BLaER1 (cell line): ENCODE data around the gene PDGFD.

ENCODE experiments used
- H3K27ac ChIP-seq: shearing (Covaris generic); formaldehyde crosslinking; 2 replicates; pipeline ENCODE4 v1.8.1; 2022
- H3K27me3 ChIP-seq: shearing (Covaris generic); formaldehyde crosslinking; 2 replicates; pipeline ENCODE4 v1.8.1; 2022
- H3K36me3 ChIP-seq: shearing (Covaris generic); formaldehyde crosslinking; 2 replicates; pipeline ENCODE4 v1.8.1; 2022
- H3K4me1 ChIP-seq: shearing (Covaris generic); formaldehyde crosslinking; 2 replicates; pipeline ENCODE4 v1.8.1; 2022
- H3K4me2 ChIP-seq: shearing (Covaris generic); formaldehyde crosslinking; 2 replicates; pipeline ENCODE4 v1.8.1; 2022
- H3K4me3 ChIP-seq: shearing (Covaris generic); formaldehyde crosslinking; 2 replicates; pipeline ENCODE4 v1.8.1; 2022
- H3K9ac ChIP-seq: shearing (Covaris generic); formaldehyde crosslinking; 2 replicates; pipeline ENCODE4 v1.8.1; 2022
- H3K9me3 ChIP-seq: shearing (Covaris generic); formaldehyde crosslinking; 2 replicates; pipeline ENCODE4 v1.8.1; 2022
- H4K20me1 ChIP-seq: shearing (Covaris generic); formaldehyde crosslinking; 2 replicates; pipeline ENCODE4 v1.8.1; 2022
- Cebpa-rat ChIP-seq: shearing (Covaris generic); IDR thresholded peaks from 2 replicates; pipeline ENCODE4 v1.8.1; 2022

PDGFD gene

GRCh38 chr11:103948187-103948763, 215.7 kb downstream of the PDGFD start:
- Histone ChIP-seq H3K9ac (no peak overlapping the region), H3K36me3 (no peaks in the 10 kb centered on the region), H3K27me3 (no peaks in the 10 kb centered on the region), H3K4me3 (no peak overlapping the region), H3K27ac (no peak overlapping the region), H3K4me1 (no peaks in the 10 kb centered on the region; the same call in 1 of the 2 replicates), H4K20me1 (no peaks in the 10 kb centered on the region), H3K9me3 (no peaks in the 10 kb centered on the region), H3K4me2 (no peak overlapping the region)
- no peak for TF ChIP-seq Cebpa-rat

GRCh38 chr11:103947546-103947919, 216.4 kb downstream of the PDGFD start:
- Histone ChIP-seq H4K20me1 (no peaks in the 10 kb centered on the region), H3K36me3 (no peaks in the 10 kb centered on the region), H3K9ac (no peak overlapping the region), H3K27me3 (no peaks in the 10 kb centered on the region), H3K9me3 (no peaks in the 10 kb centered on the region), H3K27ac (no peak overlapping the region), H3K4me2 (no peak overlapping the region), H3K4me1 (no peaks in the 10 kb centered on the region; the same call in 1 of the 2 replicates), H3K4me3 (no peak overlapping the region)
- no peak for TF ChIP-seq Cebpa-rat

DNA sequence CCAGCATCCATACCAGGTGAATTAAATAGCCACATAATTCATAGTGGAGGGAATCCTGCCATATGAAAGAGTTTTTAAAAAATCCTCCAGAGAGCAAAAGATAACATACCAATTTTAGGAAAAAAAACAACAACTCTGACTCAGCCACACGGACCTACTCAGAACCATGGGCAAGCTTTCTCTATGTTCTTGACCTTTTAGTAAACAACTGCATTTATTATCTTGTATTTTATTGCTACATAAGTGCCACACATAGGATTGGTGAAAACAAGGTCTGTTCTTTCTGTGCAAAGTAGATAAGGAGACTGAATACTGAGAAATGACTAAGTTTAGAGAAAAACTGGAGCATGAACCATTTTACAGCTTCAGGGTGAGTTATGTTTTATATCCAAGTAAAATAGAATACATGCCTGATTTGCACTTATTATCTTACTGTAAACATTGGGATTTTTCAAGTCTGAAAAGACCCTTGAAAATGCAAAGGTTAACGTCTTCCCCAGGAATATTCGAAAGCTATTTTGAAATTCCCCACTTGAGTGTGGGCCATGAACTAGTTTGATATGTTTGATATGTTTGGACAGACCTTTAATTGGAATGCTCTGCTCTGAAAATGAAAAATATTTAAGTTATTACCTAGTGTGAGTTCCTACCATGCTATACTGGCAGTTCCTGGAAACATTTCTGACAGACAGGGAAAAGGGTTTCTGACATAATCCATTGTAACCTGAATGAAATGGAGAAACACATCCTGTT, 217.0 kb downstream of the PDGFD start:
- no peaks in the 10 kb centered on the region; the same call in 1 of the 2 replicates for H3K4me1 ChIP-seq
- H3K4me2 ChIP-seq: no peak overlapping the region
- no peaks in the 10 kb centered on the region for H3K27me3 ChIP-seq
- no peak overlapping the region for H3K4me3 ChIP-seq
- H3K36me3 ChIP-seq: no peaks in the 10 kb centered on the region
- no peak overlapping the region for H3K27ac ChIP-seq
- TF ChIP-seq Cebpa-rat: no peak
- no peaks in the 10 kb centered on the region for H4K20me1 ChIP-seq
- no peak overlapping the region for H3K9ac ChIP-seq
- no peaks in the 10 kb centered on the region for H3K9me3 ChIP-seq

- no peak overlapping the region for H3K27ac ChIP-seq
Observed at GRCh38 chr11:103944251-103944940, 219.6 kb downstream of the PDGFD start.

DNA sequence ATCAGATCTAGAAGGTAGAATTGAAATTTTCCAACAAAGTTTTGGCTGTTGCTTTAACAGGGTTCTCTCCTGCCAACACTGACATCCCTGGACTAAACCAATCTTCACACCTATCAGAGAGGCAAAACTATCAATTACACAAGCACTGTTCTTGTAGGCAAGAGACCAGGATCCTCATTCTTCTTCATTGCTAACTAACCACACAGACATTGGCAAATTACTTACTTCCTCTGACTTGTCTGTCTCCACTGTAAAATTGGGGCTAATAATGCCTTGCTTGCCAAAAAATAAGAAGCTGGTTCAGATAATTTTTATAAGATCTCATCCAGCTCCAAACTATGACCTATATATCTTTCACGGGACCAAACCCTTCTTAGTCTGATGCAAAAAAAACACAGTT, 221.3 kb downstream of the PDGFD start:
- no peak overlapping the region for H3K27ac ChIP-seq
- no peak for TF ChIP-seq Cebpa-rat
- H3K4me1 ChIP-seq: no peaks in the 10 kb centered on the region; the same call in 1 of the 2 replicates
- no peaks in the 10 kb centered on the region for H3K9me3 ChIP-seq
- H3K4me2 ChIP-seq: no peak overlapping the region
- H3K4me3 ChIP-seq: no peak overlapping the region
- H3K9ac ChIP-seq: no peak overlapping the region
- no peaks in the 10 kb centered on the region for H3K36me3 ChIP-seq
- no peaks in the 10 kb centered on the region for H3K27me3 ChIP-seq
- no peaks in the 10 kb centered on the region for H4K20me1 ChIP-seq

More at GRCh38 chr11:103944251-103944940, 219.6 kb downstream of the PDGFD start:
- H3K4me1 ChIP-seq: no peaks in the 10 kb centered on the region; the same call in 1 of the 2 replicates
- no peak for TF ChIP-seq Cebpa-rat
- no peaks in the 10 kb centered on the region for H3K27me3 ChIP-seq
- H4K20me1 ChIP-seq: no peaks in the 10 kb centered on the region
- no peaks in the 10 kb centered on the region for H3K36me3 ChIP-seq
- no peak overlapping the region for H3K9ac ChIP-seq
- no peaks in the 10 kb centered on the region for H3K9me3 ChIP-seq
- H3K4me2 ChIP-seq: no peak overlapping the region
- H3K4me3 ChIP-seq: no peak overlapping the region

- Histone ChIP-seq H3K4me3 (no peak overlapping the region), H3K27me3 (no peaks in the 10 kb centered on the region), H3K9ac (no peak overlapping the region), H3K9me3 (no peaks in the 10 kb centered on the region), H3K4me1 (no peaks in the 10 kb centered on the region), H3K27ac (no peak overlapping the region), H3K4me2 (no peak overlapping the region), H3K36me3 (no peaks in the 10 kb centered on the region), H4K20me1 (no peaks in the 10 kb centered on the region)
- no peak for TF ChIP-seq Cebpa-rat
Observed at GRCh38 chr11:103940551-103940950, 223.4 kb downstream of the PDGFD start.

- Histone ChIP-seq H3K4me1 (no peaks in the 10 kb centered on the region), H4K20me1 (no peaks in the 10 kb centered on the region), H3K4me2 (no peak overlapping the region), H3K4me3 (no peak overlapping the region), H3K9me3 (no peaks in the 10 kb centered on the region), H3K27ac (no peak overlapping the region), H3K9ac (no peak overlapping the region), H3K27me3 (no peaks in the 10 kb centered on the region), H3K36me3 (no peaks in the 10 kb centered on the region)
- no peak for TF ChIP-seq Cebpa-rat
Observed at GRCh38 chr11:103939694-103940093, 224.3 kb downstream of the PDGFD start.

DNA sequence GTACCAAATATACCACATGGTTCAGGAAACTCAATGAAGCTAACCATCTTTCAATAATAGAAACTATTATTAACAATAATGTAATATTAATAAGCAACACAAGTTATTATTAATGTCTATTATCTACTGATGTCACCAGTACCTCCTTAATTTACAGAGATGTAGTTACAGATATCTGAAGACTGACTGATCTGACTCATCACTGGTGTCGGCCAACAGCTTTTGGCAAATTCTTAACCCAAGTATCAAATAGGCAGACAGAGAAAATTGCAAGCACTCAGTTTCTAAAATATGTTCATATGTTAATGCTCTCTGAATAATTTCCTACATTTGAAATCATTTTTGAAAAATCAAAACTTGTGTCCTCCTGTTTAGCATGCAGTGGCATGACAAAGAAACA, 227.9 kb downstream of the PDGFD start:
- no peak overlapping the region for H3K4me3 ChIP-seq
- no peak overlapping the region for H3K4me2 ChIP-seq
- H3K9me3 ChIP-seq: no peaks in the 10 kb centered on the region
- no peaks in the 10 kb centered on the region for H3K27me3 ChIP-seq
- TF ChIP-seq Cebpa-rat: no peak
- no peak overlapping the region for H3K27ac ChIP-seq
- no peaks in the 10 kb centered on the region for H3K36me3 ChIP-seq
- no peaks in the 10 kb centered on the region for H4K20me1 ChIP-seq
- no peaks in the 10 kb centered on the region for H3K4me1 ChIP-seq
- H3K9ac ChIP-seq: no peak overlapping the region

GRCh38 chr11:103935219-103935618, 228.7 kb downstream of the PDGFD start:
- Histone ChIP-seq H3K27me3 (no peaks in the 10 kb centered on the region), H3K4me3 (no peak overlapping the region), H3K4me1 (no peaks in the 10 kb centered on the region), H3K9ac (no peak overlapping the region), H3K9me3 (no peaks in the 10 kb centered on the region), H4K20me1 (no peaks in the 10 kb centered on the region), H3K4me2 (no peak overlapping the region), H3K27ac (no peak overlapping the region), H3K36me3 (no peaks in the 10 kb centered on the region)
- no peak for TF ChIP-seq Cebpa-rat
